GOT3 (cell line): Measurements from ENCODE around the gene ENDOD1.

Experiments used
- DNase-seq: peaks from one replicate; lab custom pipeline; 2025; ENCODE audit warnings: mixed read lengths; lab: John Stamatoyannopoulos, UW

Gene ENDOD1

GRCh38 chr11:95144313-95145235, 54.9 kb downstream of the ENDOD1 start:
- no peak for DNase-seq

GRCh38 chr11:95145430-95146060, 55.9 kb downstream of the ENDOD1 start:
- DNase-seq = no peak

GRCh38 chr11:95147364-95147905, 57.8 kb downstream of the ENDOD1 start:
- no peak for DNase-seq

- DNase-seq = no peak
Observed at GRCh38 chr11:95148406-95148805, 58.8 kb downstream of the ENDOD1 start.

GRCh38 chr11:95148938-95149337, 59.3 kb downstream of the ENDOD1 start:
- DNase-seq = no peak

GRCh38 chr11:95149651-95150364, 60.2 kb downstream of the ENDOD1 start:
- no peak for DNase-seq

GRCh38 chr11:95150956-95151684, 61.5 kb downstream of the ENDOD1 start:
- peak; percentile 47 for DNase-seq

GRCh38 chr11:95152876-95153856, 63.5 kb downstream of the ENDOD1 start:
- no peak for DNase-seq

- no peak for DNase-seq
Observed at GRCh38 chr11:95153857-95154246, 64.2 kb downstream of the ENDOD1 start.

GRCh38 chr11:95154514-95154913, 64.9 kb downstream of the ENDOD1 start:
- no peak for DNase-seq

GRCh38 chr11:95155385-95155784, 65.7 kb downstream of the ENDOD1 start:
- no peak for DNase-seq

GRCh38 chr11:95156133-95156721, 66.6 kb downstream of the ENDOD1 start:
- DNase-seq = no peak

- no peak for DNase-seq
Observed at GRCh38 chr11:95156916-95157541, 67.4 kb downstream of the ENDOD1 start.

- no peak for DNase-seq
Observed at GRCh38 chr11:95157824-95158223, 68.2 kb downstream of the ENDOD1 start.

- no peak for DNase-seq
Observed at GRCh38 chr11:95161248-95161647, 71.6 kb downstream of the ENDOD1 start.

GRCh38 chr11:95163106-95163505, 73.5 kb downstream of the ENDOD1 start:
- DNase-seq = no peak

GRCh38 chr11:95165638-95166037, 76.0 kb downstream of the ENDOD1 start:
- no peak for DNase-seq

GRCh38 chr11:95166781-95167180, 77.1 kb downstream of the ENDOD1 start:
- no peak for DNase-seq

- no peak for DNase-seq
Observed at GRCh38 chr11:95170294-95170693, 80.6 kb downstream of the ENDOD1 start.
